Loucy (cell line): ENCODE data around the gene EYA3.

Experiments
- H2AFZ ChIP-seq: fragments of 200-600 bp; sonication (generic); 2 replicates; pipeline ENCODE4 v1.6.0; 2016; ENCODE audit warnings: antibody characterized with exemption, mild to moderate bottlenecking, low read length, moderate library complexity
- H3F3A ChIP-seq: fragments of 200-600 bp; 2 replicates; pipeline ENCODE4 v1.6.0; 2016; ENCODE audit warnings: antibody characterized with exemption, low read depth, mild to moderate bottlenecking
- H3K27me3 ChIP-seq: fragments of 200-600 bp; sonication (generic); 2 replicates; pipeline ENCODE4 v1.6.1; 2014; ENCODE audit warnings: low read length, mild to moderate bottlenecking; ENCODE audit not compliant: insufficient read depth, poor library complexity, severe bottlenecking
- H3K36me3 ChIP-seq: fragments of 200-600 bp; sonication (generic); 2 replicates; pipeline ENCODE4 v1.6.1; 2016; ENCODE audit warnings: low read length; ENCODE audit not compliant: insufficient read depth
- H3K4me1 ChIP-seq: fragments of 200-600 bp; sonication (generic); 2 replicates; pipeline ENCODE4 v1.5.1; 2014; ENCODE audit warnings: low read length, mild to moderate bottlenecking; ENCODE audit not compliant: insufficient read depth, poor library complexity, severe bottlenecking
- H3K4me2 ChIP-seq: fragments of 200-600 bp; sonication (generic); 2 replicates; pipeline ENCODE4 v1.6.0; 2014; ENCODE audit warnings: antibody characterized with exemption, low read length, low read depth, mild to moderate bottlenecking; ENCODE audit not compliant: poor library complexity, severe bottlenecking
- H3K4me3 ChIP-seq: fragments of 200-600 bp; sonication (generic); 2 replicates; pipeline ENCODE4 v1.5.1; 2014; ENCODE audit warnings: low read length, mild to moderate bottlenecking, mixed read lengths; ENCODE audit not compliant: poor library complexity, severe bottlenecking
- H3K79me2 ChIP-seq: fragments of 200-600 bp; sonication (generic); 2 replicates; pipeline ENCODE4 v1.6.1; 2014; ENCODE audit warnings: low read length; ENCODE audit not compliant: insufficient read depth
- H3K9ac ChIP-seq: fragments of 200-600 bp; sonication (generic); 2 replicates; pipeline ENCODE4 v1.6.0; 2014; ENCODE audit warnings: mild to moderate bottlenecking, low read depth, low read length, moderate library complexity; ENCODE audit not compliant: poor library complexity, severe bottlenecking
- H3K9me2 ChIP-seq: fragments of 200-600 bp; sonication (generic); replicated peaks from 2 replicates; pipeline ENCODE4 v1.6.1; 2016; ENCODE audit warnings: low read depth, low read length, mixed read lengths
- H3K9me3 ChIP-seq: fragments of 200-600 bp; sonication (generic); 2 replicates; pipeline ENCODE4 v1.6.1; 2014; ENCODE audit warnings: mild to moderate bottlenecking, antibody characterized with exemption, low read length, low read depth; ENCODE audit not compliant: insufficient read depth
- H4K20me1 ChIP-seq: fragments of 200-600 bp; sonication (generic); 2 replicates; pipeline ENCODE4 v1.6.0; 2014; ENCODE audit warnings: antibody characterized with exemption, low read length, mild to moderate bottlenecking; ENCODE audit not compliant: insufficient read depth, poor library complexity, severe bottlenecking
- CTCF ChIP-seq: fragments of 200-600 bp; sonication (generic); conservative IDR thresholded peaks from 2 replicates; pipeline ENCODE4 v1.5.1; 2014; ENCODE audit warnings: mild to moderate bottlenecking, antibody characterized with exemption, low read length
- EZH2phosphoT487 ChIP-seq: fragments of 200-600 bp; IDR thresholded peaks from 2 replicates; pipeline ENCODE4 v1.6.1; 2018; ENCODE audit warnings: antibody characterized with exemption, mild to moderate bottlenecking, moderate library complexity, borderline replicate concordance

EYA3 gene

DNA sequence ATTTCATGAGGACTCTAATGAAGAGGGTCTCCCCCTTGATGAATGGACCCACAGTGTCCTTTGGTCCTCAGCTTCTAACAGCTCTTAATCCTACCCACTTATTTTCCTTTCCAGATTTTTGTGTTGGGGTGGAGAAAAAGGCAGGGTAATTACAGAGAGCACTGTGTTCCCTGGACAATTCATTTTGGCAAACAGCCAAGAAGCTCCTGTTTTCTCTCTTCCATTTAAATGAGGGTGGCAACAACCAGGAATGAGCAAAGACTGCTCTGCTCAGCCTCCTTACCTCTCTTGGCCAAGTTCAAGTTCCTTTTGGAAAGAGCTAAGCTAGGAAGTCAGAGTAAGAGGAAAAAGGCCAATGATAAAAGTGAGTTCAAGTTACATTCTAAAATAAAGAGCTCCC lies 116.7 kb downstream of the EYA3 start:
- H3K9me3 ChIP-seq: no peaks in the 10 kb centered on the region
- no peaks in the 10 kb centered on the region for H3K9me2 ChIP-seq
- H2AFZ ChIP-seq: no peak overlapping the region

GRCh38 chr1:27970401-27970800 lies 118.0 kb downstream of the EYA3 start:
- Histone ChIP-seq H3K9me2 (no peaks in the 10 kb centered on the region), H3K9me3 (no peaks in the 10 kb centered on the region), H2AFZ (no peak overlapping the region), H3K27me3 (no peaks in the 10 kb centered on the region), H3K4me2 (no peak overlapping the region), H3F3A (no peaks in the 10 kb centered on the region), H3K79me2 (no peaks in the 10 kb centered on the region), H3K9ac (no peak overlapping the region), H3K4me1 (no peaks in the 10 kb centered on the region), H3K4me3 (no peak overlapping the region), H3K36me3 (peaks cover 27% of the 10 kb centered on the region; the same call in 1 of the 2 replicates), H4K20me1 (no peaks in the 10 kb centered on the region)
- no peak for TF ChIP-seq EZH2phosphoT487

More for the DNA sequence above, 116.7 kb downstream of the EYA3 start:
- H3K4me3 ChIP-seq: no peak overlapping the region
- TF ChIP-seq EZH2phosphoT487 (no peak), CTCF (no peak)
- no peak overlapping the region for H3K4me2 ChIP-seq
- no peaks in the 10 kb centered on the region for H3F3A ChIP-seq
- no peaks in the 10 kb centered on the region for H3K27me3 ChIP-seq
- H3K79me2 ChIP-seq: no peaks in the 10 kb centered on the region
- peaks cover 24% of the 10 kb centered on the region; the same call in 1 of the 2 replicates for H3K36me3 ChIP-seq
- H3K9ac ChIP-seq: no peak overlapping the region
- H4K20me1 ChIP-seq: no peaks in the 10 kb centered on the region
- no peaks in the 10 kb centered on the region for H3K4me1 ChIP-seq

GRCh38 chr1:27968692-27969091 lies 119.7 kb downstream of the EYA3 start:
- Histone ChIP-seq H3K36me3 (peaks cover 28% of the 10 kb centered on the region; the same call in 1 of the 2 replicates), H3K79me2 (no peaks in the 10 kb centered on the region), H2AFZ (no peak overlapping the region), H3K9ac (no peak overlapping the region), H3F3A (no peaks in the 10 kb centered on the region), H3K4me3 (no peak overlapping the region), H3K27me3 (no peaks in the 10 kb centered on the region), H3K9me3 (no peaks in the 10 kb centered on the region), H3K9me2 (no peaks in the 10 kb centered on the region), H3K4me2 (no peak overlapping the region), H3K4me1 (no peaks in the 10 kb centered on the region), H4K20me1 (no peaks in the 10 kb centered on the region)
- TF ChIP-seq EZH2phosphoT487: no peak
- TF ChIP-seq CTCF: no peak

- Histone ChIP-seq H3K4me2 (no peak overlapping the region), H3K27me3 (no peaks in the 10 kb centered on the region), H3K9me2 (no peaks in the 10 kb centered on the region), H3K9me3 (no peaks in the 10 kb centered on the region), H3K9ac (no peak overlapping the region), H3F3A (no peaks in the 10 kb centered on the region), H3K36me3 (peaks cover 31% of the 10 kb centered on the region; the same call in 1 of the 2 replicates), H2AFZ (no peak overlapping the region), H3K79me2 (no peaks in the 10 kb centered on the region), H4K20me1 (no peaks in the 10 kb centered on the region), H3K4me1 (no peaks in the 10 kb centered on the region), H3K4me3 (no peak overlapping the region)
- no peak for TF ChIP-seq EZH2phosphoT487
- no peak for TF ChIP-seq CTCF
These were observed 120.4 kb downstream of the EYA3 start for GRCh38 chr1:27967884-27968466.
